Measurements from ENCODE around the gene CSTA.

Gene CSTA

DNA sequence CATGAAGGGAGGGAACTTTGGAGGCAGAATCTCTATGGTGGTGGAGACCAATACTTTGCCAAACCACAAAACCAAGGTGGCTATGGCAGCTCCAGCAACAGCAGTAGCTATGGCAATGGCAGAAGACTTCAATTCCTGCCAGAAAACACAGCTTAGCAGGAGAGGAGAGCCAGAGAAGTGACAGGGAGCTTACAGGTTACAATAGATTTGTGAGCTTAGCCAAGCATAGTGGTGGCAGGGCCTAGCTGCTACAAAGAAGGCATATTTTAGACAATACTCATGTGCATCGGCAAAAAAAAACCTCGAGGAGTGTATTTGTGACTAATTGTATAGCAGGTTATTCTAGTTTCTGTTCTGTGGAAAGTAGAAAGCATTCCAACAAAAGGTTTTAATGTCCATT lies 6.4 kb upstream of the CSTA start:
- Histone ChIP-seq H3K36me3 (ENCODE audit: control insufficient read depth, insufficient read depth, low read length) (no peaks in the 10 kb centered on the region), H3K27me3 (ENCODE audit: control insufficient read depth, insufficient read depth, low read length, poor library complexity, severe bottlenecking) (no peaks in the 10 kb centered on the region), H3K27ac (ENCODE audit: insufficient read depth, low read depth, low read length, poor library complexity, severe bottlenecking) (no peak overlapping the region), H3K4me1 (ENCODE audit: control insufficient read depth, insufficient read depth, low read length) (no peaks in the 10 kb centered on the region), H3K4me3 (ENCODE audit: insufficient read depth, low read depth, low read length) (no peak overlapping the region), H3K9me3 (ENCODE audit: control insufficient read depth, low read length) (no peaks in the 10 kb centered on the region)
- 98 to 100% methylated on average over 2 of the region's 2 CpGs for WGBS, 2 experiments

DNA sequence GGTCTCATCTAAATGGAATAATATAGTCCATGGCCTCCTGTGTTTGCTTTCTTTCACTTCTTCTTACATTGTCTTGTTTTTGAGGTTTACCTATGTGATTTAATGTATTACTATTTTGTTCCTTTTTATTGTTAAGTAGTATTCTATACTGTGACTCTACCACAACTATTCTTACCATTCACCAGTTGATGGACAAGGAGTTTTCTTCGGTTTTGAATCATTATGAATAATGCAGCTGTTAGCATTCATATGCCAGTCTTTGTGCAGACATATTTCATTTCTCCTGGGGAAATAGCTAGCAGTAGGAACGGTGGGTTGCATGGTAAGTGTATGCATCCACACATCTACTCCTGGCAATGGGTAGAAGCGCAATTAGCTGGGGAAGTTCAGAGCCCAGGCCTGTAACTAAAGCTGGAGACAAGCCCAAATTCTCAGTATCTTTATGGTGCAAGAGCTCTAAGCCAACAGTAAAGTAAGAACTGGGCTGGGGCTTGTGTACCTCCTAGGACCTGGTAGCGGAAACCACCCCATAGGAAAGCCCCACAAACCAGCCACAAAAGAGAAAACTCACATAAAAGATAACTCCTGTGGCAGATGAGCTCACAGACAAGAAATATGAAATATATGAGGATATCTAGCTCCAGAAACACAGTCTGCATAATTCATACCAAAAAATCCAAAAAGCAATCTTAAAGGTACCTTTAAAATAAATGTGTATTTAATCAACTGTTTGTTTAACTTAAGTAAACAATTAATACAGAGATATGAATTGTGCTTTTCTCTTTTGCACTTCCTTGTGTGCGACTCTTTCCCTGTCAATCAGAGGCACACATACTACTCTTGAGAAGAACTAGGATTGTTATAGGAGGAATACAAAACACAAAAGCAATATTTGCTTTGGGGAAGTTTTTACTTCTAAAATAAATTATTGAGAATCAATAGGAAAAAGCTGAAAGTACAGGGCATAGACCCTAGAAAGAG lies 2.7 kb upstream of the CSTA start:
- Histone ChIP-seq H3K27me3 (ENCODE audit: control insufficient read depth, insufficient read depth, low read length, poor library complexity, severe bottlenecking) (no peaks in the 10 kb centered on the region), H3K36me3 (ENCODE audit: control insufficient read depth, insufficient read depth, low read length) (no peaks in the 10 kb centered on the region), H3K27ac (ENCODE audit: insufficient read depth, low read depth, low read length, poor library complexity, severe bottlenecking) (no peak overlapping the region), H3K4me3 (ENCODE audit: insufficient read depth, low read depth, low read length) (no peak overlapping the region), H3K9me3 (ENCODE audit: control insufficient read depth, low read length) (no peaks in the 10 kb centered on the region), H3K4me1 (ENCODE audit: control insufficient read depth, insufficient read depth, low read length) (no peaks in the 10 kb centered on the region)
- WGBS, 2 experiments = 91 to 92% methylated on average over 4 of the region's 5 CpGs

GRCh38 chr3:122325769-122326168 lies 721 bp downstream of the CSTA start:
- no peaks in the 10 kb centered on the region for H3K4me1 ChIP-seq (ENCODE audit: control insufficient read depth, insufficient read depth, low read length)
- no peaks in the 10 kb centered on the region for H3K9me3 ChIP-seq (ENCODE audit: control insufficient read depth, low read length)
- no peak overlapping the region for H3K27ac ChIP-seq (ENCODE audit: insufficient read depth, low read depth, low read length, poor library complexity, severe bottlenecking)
- WGBS, 2 experiments = 90 to 97% methylated on average over 3 of the region's 3 CpGs
- H3K36me3 ChIP-seq (ENCODE audit: control insufficient read depth, insufficient read depth, low read length) = no peaks in the 10 kb centered on the region
- H3K4me3 ChIP-seq (ENCODE audit: insufficient read depth, low read depth, low read length) = no peak overlapping the region
- no peaks in the 10 kb centered on the region for H3K27me3 ChIP-seq (ENCODE audit: control insufficient read depth, insufficient read depth, low read length, poor library complexity, severe bottlenecking)

- no peak overlapping the region for H3K4me3 ChIP-seq (ENCODE audit: insufficient read depth, low read depth, low read length)
- H3K27ac ChIP-seq (ENCODE audit: insufficient read depth, low read depth, low read length, poor library complexity, severe bottlenecking) = no peak overlapping the region
- no peaks in the 10 kb centered on the region for H3K9me3 ChIP-seq (ENCODE audit: control insufficient read depth, low read length)
- WGBS, 2 experiments = 70 to 73% methylated on average over 4 of the region's 4 CpGs
- no peaks in the 10 kb centered on the region for H3K27me3 ChIP-seq (ENCODE audit: control insufficient read depth, insufficient read depth, low read length, poor library complexity, severe bottlenecking)
- H3K4me1 ChIP-seq (ENCODE audit: control insufficient read depth, insufficient read depth, low read length) = no peaks in the 10 kb centered on the region
- H3K36me3 ChIP-seq (ENCODE audit: control insufficient read depth, insufficient read depth, low read length) = no peaks in the 10 kb centered on the region
These were observed 6.8 kb downstream of the CSTA start for GRCh38 chr3:122331886-122332285.

GRCh38 chr3:122332551-122332950 lies 7.5 kb downstream of the CSTA start:
- no peaks in the 10 kb centered on the region for H3K36me3 ChIP-seq (ENCODE audit: control insufficient read depth, insufficient read depth, low read length)
- WGBS, 2 experiments = 95 to 96% methylated on average over 8 of the region's 8 CpGs
- H3K4me3 ChIP-seq (ENCODE audit: insufficient read depth, low read depth, low read length) = no peak overlapping the region
- no peaks in the 10 kb centered on the region for H3K4me1 ChIP-seq (ENCODE audit: control insufficient read depth, insufficient read depth, low read length)
- no peak overlapping the region for H3K27ac ChIP-seq (ENCODE audit: insufficient read depth, low read depth, low read length, poor library complexity, severe bottlenecking)
- H3K27me3 ChIP-seq (ENCODE audit: control insufficient read depth, insufficient read depth, low read length, poor library complexity, severe bottlenecking) = no peaks in the 10 kb centered on the region
- H3K9me3 ChIP-seq (ENCODE audit: control insufficient read depth, low read length) = no peaks in the 10 kb centered on the region

DNA sequence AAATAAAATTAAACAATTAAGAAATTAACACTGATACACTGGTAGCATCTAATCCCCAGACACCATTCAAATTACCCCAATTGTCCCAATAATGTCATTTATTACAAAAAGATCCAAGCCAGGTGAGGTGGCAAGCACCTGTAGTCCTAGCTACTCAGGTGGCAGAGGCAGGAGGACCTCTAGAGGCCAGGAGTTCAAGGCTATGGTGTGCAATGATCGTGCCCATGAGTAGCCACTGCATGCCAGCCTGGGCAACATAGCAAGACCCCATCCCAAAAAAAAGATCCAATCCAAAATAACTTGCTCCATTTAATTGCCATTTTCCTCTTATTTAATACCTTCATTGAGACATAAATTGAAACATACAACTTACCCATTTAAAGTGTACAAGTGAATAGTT lies 17.8 kb downstream of the CSTA start:
- H3K4me3 ChIP-seq (ENCODE audit: insufficient read depth, low read depth, low read length) = no peak overlapping the region
- H3K9me3 ChIP-seq (ENCODE audit: control insufficient read depth, low read length) = no peaks in the 10 kb centered on the region
- no peaks in the 10 kb centered on the region for H3K36me3 ChIP-seq (ENCODE audit: control insufficient read depth, insufficient read depth, low read length)
- H3K4me1 ChIP-seq (ENCODE audit: control insufficient read depth, insufficient read depth, low read length) = no peaks in the 10 kb centered on the region
- 86 to 89% methylated on average over 1 of the region's 1 CpG for WGBS, 2 experiments
- H3K27me3 ChIP-seq (ENCODE audit: control insufficient read depth, insufficient read depth, low read length, poor library complexity, severe bottlenecking) = no peaks in the 10 kb centered on the region
- H3K27ac ChIP-seq (ENCODE audit: insufficient read depth, low read depth, low read length, poor library complexity, severe bottlenecking) = no peak overlapping the region

- 83 to 90% methylated on average over 2 of the region's 2 CpGs for WGBS, 2 experiments
- H3K27ac ChIP-seq (ENCODE audit: insufficient read depth, low read depth, low read length, poor library complexity, severe bottlenecking) = no peak overlapping the region
These were observed 18.6 kb downstream of the CSTA start for GRCh38 chr3:122343654-122344053.

GRCh38 chr3:122349171-122349570 lies 24.1 kb downstream of the CSTA start:
- Histone ChIP-seq H3K4me3 (ENCODE audit: insufficient read depth, low read depth, low read length) (no peak overlapping the region), H3K36me3 (ENCODE audit: control insufficient read depth, insufficient read depth, low read length) (no peaks in the 10 kb centered on the region), H3K4me1 (ENCODE audit: control insufficient read depth, insufficient read depth, low read length) (no peaks in the 10 kb centered on the region), H3K9me3 (ENCODE audit: control insufficient read depth, low read length) (no peaks in the 10 kb centered on the region), H3K27ac (ENCODE audit: insufficient read depth, low read depth, low read length, poor library complexity, severe bottlenecking) (no peak overlapping the region), H3K27me3 (ENCODE audit: control insufficient read depth, insufficient read depth, low read length, poor library complexity, severe bottlenecking) (no peaks in the 10 kb centered on the region)
- 86 to 100% methylated on average over 1 of the region's 1 CpG for WGBS, 2 experiments

More at GRCh38 chr3:122343654-122344053, 18.6 kb downstream of the CSTA start:
- H3K36me3 ChIP-seq (ENCODE audit: control insufficient read depth, insufficient read depth, low read length) = no peaks in the 10 kb centered on the region
- H3K4me1 ChIP-seq (ENCODE audit: control insufficient read depth, insufficient read depth, low read length) = no peaks in the 10 kb centered on the region
- H3K9me3 ChIP-seq (ENCODE audit: control insufficient read depth, low read length) = no peaks in the 10 kb centered on the region
- H3K4me3 ChIP-seq (ENCODE audit: insufficient read depth, low read depth, low read length) = no peak overlapping the region
- no peaks in the 10 kb centered on the region for H3K27me3 ChIP-seq (ENCODE audit: control insufficient read depth, insufficient read depth, low read length, poor library complexity, severe bottlenecking)

DNA sequence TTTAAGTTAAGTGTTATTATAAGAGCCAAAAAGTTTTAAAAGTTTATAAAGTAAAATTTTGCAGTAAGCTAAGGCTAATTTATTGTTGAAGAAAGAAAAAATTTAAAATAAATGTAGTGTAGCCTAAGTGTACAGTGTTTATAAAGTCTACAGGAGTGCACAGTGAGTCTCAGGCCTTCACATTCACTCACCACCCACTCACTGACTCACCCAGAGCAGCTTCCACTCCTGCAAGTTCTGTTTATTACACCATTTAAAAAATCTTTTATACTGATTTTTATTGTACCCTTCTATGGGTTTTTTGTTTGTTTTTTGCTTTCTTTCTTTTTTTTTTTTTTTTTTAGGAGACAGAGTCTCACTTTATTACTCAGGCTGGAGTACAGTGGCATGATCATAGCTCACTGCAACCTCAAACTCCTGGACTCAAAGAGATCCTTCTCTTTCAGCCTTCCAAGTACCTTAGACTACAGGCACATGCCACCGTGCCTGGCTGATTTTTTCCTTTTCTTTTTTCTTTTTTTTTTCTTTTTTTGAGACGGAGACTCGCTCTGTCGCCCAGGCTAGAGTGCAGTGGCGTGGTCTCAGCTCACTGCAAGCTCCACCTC lies 25.9 kb downstream of the CSTA start:
- no peaks in the 10 kb centered on the region for H3K36me3 ChIP-seq (ENCODE audit: control insufficient read depth, insufficient read depth, low read length)
- no peak overlapping the region for H3K4me3 ChIP-seq (ENCODE audit: insufficient read depth, low read depth, low read length)
- no peak overlapping the region for H3K27ac ChIP-seq (ENCODE audit: insufficient read depth, low read depth, low read length, poor library complexity, severe bottlenecking)
- no peaks in the 10 kb centered on the region for H3K9me3 ChIP-seq (ENCODE audit: control insufficient read depth, low read length)
- 89 to 92% methylated on average over 5 of the region's 5 CpGs for WGBS, 2 experiments
- H3K4me1 ChIP-seq (ENCODE audit: control insufficient read depth, insufficient read depth, low read length) = no peaks in the 10 kb centered on the region
- no peaks in the 10 kb centered on the region for H3K27me3 ChIP-seq (ENCODE audit: control insufficient read depth, insufficient read depth, low read length, poor library complexity, severe bottlenecking)

- Histone ChIP-seq H3K27me3 (ENCODE audit: control insufficient read depth, insufficient read depth, low read length, poor library complexity, severe bottlenecking) (no peaks in the 10 kb centered on the region), H3K27ac (ENCODE audit: insufficient read depth, low read depth, low read length, poor library complexity, severe bottlenecking) (no peak overlapping the region), H3K36me3 (ENCODE audit: control insufficient read depth, insufficient read depth, low read length) (no peaks in the 10 kb centered on the region), H3K4me1 (ENCODE audit: control insufficient read depth, insufficient read depth, low read length) (no peaks in the 10 kb centered on the region), H3K9me3 (ENCODE audit: control insufficient read depth, low read length) (no peaks in the 10 kb centered on the region), H3K4me3 (ENCODE audit: insufficient read depth, low read depth, low read length) (no peak overlapping the region)
- 98 to 100% methylated on average over 3 to 4 of the region's 4 CpGs for WGBS, 2 experiments
These were observed 26.6 kb downstream of the CSTA start for GRCh38 chr3:122351612-122352011.
